ENCODE data around the gene RAB3GAP2.
"Not testable (repeated sequence)": the region's sequence is repeated elsewhere in the genome, so short reads cannot be mapped to it uniquely, and the experiment has no call there.

The RAB3GAP2 gene

DNA sequence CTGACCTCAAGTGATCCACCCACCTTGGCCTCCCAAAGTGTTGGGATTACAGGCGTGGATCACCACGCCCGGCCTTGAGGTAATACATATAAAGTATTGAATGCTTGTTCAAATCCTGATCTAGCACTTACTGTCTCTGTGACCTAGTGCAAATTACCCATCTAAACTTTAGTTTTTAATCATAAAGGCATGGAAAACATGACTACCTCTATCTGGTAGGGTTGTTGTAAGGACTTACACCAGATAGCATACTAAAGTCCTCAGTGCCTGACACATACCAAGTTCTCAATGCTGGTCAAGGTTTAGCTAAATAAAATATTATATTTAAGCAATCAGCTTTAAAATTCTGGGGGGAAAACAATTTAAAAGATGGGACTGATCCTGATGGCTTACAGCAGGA, 38.3 kb downstream of the RAB3GAP2 start:
- no peak for DNase-seq

DNA sequence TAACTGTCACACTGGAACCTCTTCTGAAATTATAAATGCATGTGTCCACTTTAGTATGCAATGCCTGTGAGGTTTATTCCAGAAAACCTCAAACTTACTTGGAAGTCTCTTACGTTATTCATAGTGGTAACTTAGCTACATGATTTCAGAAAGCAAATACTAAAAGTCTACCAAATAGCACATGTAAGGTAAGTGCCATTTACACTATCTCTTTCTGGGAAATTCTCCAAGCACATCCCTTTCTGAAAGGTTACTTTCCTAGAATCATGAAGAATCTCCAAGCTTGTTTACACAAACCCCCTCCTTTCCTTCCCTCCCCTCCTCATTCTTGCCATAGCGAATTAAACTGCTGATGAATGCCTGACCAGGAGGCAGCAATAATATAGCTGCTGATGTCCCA, 42.5 kb downstream of the RAB3GAP2 start:
- no peak for DNase-seq

DNA sequence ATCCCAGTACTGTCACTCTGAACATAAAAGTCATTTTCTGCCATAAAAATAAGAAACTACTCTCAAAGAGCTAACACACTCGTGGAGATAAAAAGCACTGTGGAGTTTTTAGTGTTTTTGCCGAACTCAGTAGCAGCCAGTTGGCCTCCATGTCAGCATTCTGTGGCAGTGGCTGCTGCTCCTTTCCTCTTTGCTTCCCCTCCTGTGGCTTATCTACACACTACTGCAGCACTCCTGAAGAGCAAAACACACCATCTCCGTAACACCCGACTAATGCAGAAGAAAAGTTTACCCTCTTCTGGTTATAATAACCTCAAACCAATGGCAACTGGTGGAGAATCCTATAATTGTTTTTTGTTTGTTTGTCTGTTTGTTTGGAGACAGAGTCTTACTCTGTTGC, 44.9 kb downstream of the RAB3GAP2 start:
- DNase-seq, result no peak

DNA sequence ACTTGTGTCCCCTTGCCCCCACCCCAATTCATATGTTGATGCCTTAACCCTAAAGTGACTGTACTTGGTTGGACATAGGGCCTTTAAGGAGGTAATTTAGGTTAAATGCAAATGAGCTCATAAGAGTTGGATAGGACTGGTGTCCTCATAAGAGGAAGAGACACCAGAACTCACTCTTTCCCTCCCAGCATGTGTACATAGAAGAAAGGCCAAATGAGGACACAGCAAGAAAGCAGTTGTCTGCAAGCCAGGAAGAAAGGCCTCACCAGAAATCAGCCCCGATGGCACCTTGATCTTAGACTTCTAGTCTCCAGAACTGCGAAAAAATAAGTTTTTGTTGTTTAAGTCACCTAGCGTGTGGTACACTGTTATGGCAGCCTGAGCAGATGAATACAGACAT, 45.5 kb downstream of the RAB3GAP2 start:
- peak in 1 of 4 experiments; percentile 4 for DNase-seq

DNA sequence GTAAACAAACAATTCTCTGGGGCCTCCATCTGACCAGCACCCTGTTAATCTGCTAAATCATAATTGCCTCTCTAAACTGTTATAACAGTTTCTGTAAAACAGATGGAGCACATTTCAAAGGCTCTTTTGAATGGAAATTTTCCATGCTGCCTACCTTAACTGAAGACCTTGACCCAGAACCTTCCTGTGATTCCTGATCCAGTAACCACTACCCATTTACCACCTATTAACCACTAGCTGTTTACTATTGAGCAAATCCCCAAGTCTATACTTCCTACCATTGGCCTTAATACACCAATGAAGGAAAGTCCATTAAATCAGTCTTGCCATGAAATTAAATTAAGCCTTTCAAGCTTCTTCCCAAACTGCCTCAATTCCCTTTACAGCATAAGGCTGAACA, 46.3 kb downstream of the RAB3GAP2 start:
- DNase-seq, result no peak

DNA sequence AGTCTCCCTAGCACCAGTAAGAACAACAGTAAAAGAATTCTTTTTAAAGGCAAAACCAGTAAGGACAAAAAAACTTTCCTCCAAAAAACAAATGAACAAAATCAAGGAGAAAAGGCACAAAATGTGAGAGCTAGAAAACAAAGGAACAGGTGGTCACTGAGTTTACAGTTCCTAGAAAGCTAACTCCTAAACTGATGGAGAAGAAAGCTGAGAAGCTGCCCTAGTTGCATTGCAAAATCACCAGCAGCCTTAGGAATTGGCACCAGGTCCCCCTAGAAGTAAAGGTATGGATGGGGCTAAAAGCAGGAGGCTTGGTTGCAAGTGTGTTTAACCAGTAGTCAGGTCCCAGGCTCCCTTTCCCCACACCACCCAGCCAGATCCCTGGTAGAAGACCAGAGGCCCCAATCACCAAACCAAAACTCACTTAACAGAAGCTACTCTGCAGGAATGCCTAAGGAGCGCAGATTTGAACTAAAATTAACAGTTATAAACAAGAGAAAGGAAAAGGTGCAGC, 47.6 kb downstream of the RAB3GAP2 start:
- no peak for DNase-seq

DNA sequence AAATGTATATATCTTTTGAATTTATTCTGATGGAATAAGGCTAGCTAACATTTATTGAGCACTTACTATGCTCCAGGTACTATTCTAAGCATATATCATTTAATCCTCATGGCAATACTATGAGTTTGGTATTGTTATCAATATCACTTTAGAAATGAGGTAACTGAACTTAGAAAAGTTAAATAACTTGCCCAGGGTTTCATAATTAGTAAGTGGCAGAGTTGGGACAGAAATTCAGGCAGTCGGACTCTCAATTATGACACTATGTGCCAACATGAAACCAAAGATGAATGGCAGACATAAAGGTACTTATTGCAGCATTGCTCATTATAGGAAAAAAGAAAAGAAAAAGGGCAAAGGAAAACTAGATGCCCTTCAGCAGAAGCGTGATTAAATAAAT, 48.2 kb downstream of the RAB3GAP2 start:
- no peak for DNase-seq

DNA sequence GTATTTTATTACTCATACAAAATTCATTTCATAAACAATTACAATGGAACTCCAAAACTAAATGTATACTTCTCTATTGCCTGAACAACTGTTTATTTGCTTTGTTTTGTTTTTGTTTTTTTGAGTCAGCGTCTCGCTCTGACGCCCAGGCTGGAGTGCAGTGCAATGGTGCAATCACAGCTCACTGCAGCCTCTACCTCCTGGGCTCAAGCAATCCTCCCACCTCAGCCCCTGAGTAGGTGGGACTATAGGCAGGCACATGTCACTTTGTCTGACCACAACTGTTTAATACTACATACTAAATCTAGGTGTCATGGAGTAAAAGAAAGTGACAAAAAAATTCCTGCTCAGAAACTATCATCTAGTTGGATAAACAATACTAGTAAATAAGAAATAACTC, 49.3 kb downstream of the RAB3GAP2 start:
- DNase-seq, result peak in 2 of 4 experiments; percentile 33 to 41

DNA sequence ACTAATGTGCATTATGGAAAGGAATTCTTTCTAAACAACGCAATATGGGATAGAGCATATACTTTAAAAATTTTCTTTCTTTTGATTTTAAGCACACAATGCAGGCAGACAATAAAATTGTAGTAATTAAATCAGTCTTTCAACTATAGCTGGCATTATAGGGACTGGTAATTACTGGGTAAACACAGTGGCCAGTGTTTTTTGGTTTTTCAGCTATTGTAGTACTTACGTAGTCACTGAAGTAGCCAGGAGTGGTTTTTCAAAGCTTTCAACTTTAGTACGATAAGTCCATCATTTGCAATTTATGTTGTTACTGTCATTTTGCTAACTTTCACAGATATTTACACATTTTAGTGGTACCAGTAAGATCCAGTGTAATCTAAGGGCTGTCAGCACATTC, 50.6 kb downstream of the RAB3GAP2 start:
- no peak for DNase-seq

DNA sequence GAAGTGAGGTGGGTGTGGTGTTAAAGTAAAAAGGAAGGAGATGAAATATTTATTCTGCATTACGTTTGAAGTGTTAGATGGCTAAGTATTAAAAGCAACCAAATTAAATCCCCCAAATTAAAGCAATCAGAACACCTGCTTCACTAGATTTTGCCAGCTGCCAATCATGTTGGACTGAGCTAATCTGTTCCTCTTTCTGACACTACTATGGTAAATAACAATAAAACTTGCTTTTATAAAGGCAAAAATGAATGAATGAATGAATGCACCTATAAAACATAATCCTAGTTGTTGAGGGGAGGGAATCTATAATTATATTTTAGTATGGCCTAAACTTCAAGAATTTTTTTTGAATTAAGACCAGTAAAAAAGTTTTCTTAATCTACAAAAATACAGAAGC, 51.0 kb downstream of the RAB3GAP2 start:
- DNase-seq, result no peak

DNA sequence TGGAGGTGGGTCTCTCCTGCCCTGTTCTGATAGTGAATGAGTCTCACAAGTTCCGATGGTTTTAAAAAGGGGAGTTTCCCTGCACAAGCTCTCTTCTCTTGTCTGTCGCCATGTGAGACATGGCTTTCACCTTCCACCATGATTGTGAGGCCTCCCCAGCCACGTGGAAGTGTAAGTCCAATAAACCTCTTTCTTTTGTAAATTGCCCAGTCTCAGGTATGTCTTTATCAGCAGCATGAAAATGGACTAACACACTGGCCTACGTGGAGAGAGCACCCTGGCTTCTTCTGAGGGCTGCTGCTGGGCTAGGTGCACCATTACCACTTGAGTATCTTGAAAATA, 51.6 kb downstream of the RAB3GAP2 start:
- not testable (repeated sequence) for DNase-seq

DNA sequence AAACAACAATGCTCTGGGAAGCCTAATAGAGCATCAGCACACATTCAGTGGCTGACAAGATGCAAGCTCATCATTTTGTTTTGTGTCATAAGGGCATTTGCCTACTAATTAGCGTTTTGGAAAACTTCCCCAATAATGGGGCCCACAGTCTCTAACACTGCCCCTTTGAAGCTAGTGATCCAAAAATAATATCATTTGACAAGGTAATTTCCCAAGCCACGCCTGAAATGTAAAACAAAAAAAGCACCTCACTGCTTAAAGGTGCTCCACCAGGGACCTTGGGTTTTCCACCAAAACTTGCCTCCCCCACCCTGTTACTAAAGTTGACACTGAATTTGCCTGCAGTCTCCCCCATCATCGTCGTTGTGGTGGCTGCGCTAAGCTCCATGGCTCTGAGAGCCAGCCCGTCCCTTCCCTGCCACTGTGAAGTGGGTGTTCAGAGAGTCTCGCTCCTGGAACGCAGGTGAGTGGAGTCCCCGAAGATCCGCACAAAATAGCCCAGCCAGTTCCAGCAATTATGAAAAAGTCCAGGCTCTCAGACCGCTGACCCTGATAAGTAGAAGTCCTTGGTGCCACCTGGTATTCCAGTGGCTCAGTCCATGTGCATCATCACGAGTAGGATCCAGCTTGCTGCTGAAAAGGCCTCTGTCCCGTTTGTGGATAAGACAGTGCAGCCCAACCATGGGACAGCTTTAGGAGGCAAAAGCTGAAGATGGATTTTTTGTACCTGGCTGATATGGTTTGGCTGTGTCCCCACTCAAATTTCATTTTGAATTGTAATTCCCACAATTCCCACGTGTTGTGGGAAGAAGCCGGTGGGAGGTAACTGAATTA, 52.2 kb downstream of the RAB3GAP2 start:
- no peak for DNase-seq

DNA sequence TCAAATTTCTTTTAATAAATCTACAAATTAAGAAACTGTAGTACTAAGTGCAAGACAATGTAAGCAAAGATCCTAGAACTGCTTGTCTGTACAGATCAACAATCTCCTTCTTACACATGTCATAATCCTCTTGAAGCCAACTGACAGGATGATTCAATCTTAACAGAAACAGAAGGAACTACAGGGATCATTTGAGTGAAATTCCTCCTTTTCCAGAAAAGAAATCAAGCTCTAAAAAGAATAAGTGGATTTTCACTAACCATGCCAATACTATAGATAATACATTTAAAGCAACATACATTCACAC, 53.2 kb downstream of the RAB3GAP2 start:
- DNase-seq, result no peak

DNA sequence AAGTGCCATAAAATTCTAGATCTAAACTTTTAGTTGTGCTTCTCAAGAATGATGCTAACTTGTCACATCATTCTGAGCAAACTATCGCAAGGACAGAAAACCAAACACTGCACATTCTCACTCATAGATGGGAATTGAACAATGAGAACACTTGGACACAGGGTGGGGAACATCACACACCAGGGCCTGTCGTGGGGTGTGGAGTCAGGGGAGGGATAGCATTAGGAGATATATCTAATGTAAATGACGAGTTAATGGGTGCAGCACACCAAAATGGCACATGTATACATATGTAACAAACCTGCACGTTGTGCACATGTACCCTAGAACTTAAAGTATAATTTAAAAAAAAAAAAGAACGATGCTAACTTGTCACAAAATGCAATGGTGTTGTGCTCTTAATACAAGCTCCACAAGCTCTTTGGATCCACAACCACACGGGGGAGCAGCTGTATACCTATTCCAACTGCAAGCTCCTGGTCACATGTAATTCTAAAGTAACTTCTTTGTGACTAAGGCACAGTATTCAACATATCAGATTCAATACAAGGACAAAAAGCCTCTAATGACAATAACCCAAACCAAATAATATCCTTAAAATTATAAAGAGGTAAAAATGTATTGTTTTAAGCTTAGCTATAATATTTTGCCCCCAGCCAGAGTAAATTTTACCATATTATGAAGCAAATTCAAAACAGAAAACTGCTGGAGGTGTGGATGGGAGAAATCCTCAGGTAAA, 53.7 kb downstream of the RAB3GAP2 start:
- DNase-seq, result peak; percentile 23 to 64 (median 48)

DNA sequence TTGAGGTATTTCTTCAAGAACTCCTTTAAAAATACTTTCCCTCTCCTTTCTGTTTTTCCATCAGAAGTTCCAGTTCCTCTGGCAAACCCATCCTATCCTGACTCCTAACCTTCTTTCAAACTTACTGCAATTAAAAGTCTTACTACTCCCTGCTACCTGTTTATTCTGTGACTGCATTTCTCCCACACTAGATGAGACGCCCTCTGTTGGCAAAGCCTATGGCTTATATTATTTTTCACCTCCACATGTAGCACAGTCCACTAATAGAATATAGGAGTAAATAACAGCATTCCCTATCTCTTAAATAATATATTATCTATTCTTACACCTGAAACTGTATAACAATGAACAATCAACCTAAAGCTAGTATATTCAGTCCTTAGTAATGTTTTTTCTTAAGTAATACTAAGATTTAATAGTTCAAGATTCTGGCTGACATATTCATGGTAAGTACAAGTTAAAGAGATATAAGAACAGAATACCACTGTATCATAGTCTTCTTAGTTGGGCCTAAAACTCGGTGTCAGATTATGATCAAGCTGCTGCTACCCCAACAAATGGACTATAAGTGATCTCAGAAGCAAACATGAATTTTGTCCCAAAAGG, 54.8 kb downstream of the RAB3GAP2 start:
- DNase-seq, result peak in 1 of 4 experiments; percentile 4

DNA sequence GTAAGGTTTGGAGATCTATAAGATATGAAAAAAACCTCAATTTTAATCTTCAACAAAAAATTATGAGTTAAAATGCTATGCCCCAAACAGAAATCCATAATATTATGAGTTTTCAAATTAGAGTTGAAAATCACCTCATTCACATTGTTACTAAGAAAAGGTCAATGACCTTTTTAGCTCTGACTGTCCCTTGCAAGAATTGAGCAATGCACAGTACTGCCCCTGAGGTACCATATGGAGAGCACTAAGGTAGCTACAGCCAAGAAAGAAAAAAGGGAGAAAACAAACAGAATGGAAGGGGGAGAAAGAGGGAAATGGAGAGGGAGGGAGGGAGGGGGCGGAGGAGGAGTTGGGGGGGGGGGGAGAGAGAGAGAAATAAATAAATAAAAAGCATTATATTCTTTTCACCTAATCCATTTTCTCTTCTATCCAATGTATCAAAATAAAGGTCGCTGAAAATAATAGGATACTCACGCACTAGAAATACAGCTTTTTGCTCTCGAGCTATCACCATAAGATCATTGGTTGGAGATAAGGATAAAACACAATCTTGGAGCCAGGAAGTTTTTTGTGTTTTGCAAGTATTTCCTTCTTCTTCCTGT, 58.8 kb downstream of the RAB3GAP2 start:
- peak in 1 of 4 experiments; percentile 14 for DNase-seq

DNA sequence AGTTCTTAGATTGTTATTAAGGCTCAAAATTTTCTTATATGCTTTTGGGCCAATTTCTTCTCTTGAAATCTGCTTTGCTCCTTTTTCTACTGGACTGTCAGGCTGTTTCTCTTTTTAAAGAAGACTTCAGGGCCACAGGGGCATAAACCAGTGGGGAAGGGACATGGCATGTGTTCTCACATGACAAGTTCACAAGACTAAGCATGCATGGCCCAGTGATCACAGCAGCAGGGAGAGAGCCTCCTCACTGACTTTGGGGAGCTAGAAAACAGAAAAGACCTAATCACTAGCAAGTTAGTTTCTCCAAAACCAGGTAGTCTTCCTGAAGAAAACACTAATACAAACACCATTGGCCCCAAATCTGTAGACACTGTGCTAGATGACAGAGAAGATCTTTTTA, 64.8 kb downstream of the RAB3GAP2 start:
- no peak for DNase-seq

DNA sequence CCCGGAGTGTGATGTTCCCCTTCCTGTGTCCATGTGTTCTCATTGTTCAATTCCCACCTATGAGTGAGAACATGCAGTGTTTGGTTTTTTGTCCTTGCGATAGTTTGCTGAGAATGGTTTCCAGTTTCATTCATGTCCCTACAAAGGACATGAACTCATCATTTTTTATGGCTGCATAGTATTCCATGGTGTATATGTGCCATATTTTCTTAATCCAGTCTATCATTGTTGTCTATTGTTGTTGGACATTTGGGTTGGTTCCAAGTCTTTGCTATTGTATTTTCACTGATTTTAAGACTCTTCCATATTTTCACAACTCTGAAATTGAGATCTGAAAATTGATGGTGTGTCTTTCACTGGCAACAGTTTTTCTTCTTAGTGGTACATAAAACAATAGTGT, 67.5 kb downstream of the RAB3GAP2 start:
- not testable (repeated sequence) for DNase-seq

DNA sequence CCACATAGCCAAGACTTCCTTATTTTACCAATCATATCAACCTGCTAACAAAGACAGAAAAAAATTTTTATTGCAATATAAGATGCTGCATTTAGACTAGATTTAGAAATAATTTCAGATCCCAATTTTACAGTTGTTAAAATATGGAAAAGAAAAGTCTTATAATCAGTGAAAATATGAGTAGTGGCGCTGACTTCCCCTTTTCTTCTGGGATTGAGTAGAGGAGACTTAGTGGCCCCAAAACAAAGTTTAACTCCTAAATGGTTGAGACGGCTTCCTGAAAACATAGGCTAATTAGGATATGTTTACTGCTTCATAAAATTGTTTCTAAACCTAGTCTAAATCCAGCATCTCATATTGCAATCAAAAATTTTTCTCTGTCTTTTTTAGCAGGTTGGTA, 68.4 kb downstream of the RAB3GAP2 start:
- peak in 2 of 4 experiments; percentile 2 to 12 for DNase-seq

DNA sequence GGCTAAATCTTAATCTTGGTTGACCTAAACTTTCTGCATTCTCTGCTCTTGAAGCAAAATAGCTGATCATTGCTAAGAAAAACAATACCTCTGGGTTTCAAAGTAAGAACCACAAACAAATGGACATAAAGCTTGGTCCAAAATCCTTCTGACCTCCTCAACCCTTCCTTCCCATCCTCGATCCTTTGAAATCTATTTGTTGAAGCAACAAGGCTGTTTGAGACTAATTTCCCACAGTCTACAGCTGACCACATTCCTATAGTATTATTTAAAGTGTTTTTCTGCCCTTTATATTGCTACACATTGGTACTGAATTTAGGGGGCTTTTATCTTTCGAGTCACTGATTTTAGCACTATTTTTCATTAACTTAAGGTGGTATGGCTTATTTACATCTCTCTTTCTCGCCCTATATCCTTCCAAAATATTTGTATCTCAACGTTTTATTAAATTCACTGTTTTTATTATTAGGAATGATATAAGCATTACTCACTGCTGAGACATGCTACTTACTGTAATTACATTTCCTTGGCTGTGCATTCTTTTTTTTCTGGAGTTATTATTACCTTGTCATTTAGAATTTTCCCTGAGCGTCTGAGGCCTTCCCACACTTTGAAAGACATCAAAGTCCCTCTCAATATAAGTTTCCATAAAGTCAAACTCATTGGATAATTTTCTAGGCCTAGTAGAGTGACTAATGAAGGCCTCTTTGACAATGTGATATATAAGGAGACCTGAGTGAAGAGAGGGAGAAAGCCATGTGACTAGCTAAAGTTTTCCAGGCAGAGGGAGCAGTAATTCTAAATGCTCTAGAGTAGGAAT, 73.9 kb downstream of the RAB3GAP2 start:
- DNase-seq, result no peak

DNA sequence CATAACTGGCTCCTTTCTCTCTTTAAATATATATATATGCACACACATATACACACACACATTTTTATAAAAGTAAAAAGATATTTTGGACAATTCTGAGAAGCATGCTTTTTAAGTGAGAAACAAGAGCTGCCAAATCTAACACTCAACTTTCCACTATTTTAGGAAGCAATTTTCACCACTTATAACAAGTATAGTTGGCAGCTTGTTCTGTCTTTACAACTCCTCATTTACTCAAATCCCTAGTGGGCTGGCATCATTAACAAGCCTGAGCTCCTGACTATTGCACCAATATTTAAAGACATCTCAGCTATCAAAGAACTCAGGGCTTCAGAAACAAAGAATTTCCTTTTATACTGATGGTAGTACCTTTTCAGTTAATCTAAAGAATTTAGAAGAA, 76.6 kb downstream of the RAB3GAP2 start:
- no peak for DNase-seq

DNA sequence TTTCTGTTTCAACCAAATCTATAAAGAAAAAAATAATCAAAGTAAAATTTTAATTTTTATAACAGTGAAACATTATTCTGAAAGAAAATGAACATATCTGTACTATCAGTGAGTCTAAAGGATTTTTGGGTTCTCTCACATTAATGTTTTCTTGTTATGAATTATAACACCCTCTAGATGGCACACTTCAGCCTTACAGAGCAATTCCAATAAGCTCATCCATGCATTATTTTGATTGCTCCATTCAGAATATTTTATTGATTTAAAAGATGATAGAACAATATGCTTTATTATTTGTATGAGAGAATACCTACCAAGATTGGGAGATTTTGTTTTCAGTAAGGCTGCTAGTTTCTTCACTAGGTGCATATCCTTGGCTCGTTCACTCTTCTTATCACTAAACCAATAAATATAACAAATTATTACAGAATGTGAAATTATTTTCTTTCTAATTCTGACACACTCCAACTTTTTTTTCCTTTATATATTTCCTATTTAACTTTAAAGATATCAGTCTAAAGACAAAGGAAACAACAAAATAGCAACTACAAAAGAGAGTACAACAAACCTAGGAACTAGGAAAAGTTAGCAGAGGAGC, 82.4 kb downstream of the RAB3GAP2 start:
- peak in 2 of 4 experiments; percentile 37 to 46 for DNase-seq

Measured in suppressor macrophage (primary cell).